Esophagus muscularis mucosa (tissue), 4 donors: ENCODE results near the gene FAT1. TPM values are rescaled to one million over a fixed set of nuclear protein-coding genes. Genes with fewer than 3 reads are reported as not detected.

ENCODE experiments used
- DNase-seq: peaks from one replicate; pipeline ENCODE4 v3.0.0-alpha.2; 2017; ENCODE audit errors: extremely low spot score
- H3K27ac ChIP-seq, 4 donors: fragments of 200-600 bp; sonication (generic); replicated peaks in 1 of 4; 1 replicate in 3 of 4; 2 replicates in 1 of 4; pipeline ENCODE4 v1.5.1; 2016 to 2019; ENCODE audit warnings: mild to moderate bottlenecking in 1 of 4
- H3K27me3 ChIP-seq, 4 donors: fragments of 200-600 bp; sonication (generic); one replicate each; pipeline versions ENCODE4 v1.5.1 to v1.6.0; 2016 to 2019
- H3K36me3 ChIP-seq, 4 donors: fragments of 200-600 bp; sonication (generic); one replicate each; pipeline ENCODE4 v1.5.1; 2016 to 2019
- H3K4me1 ChIP-seq, 4 donors: fragments of 200-600 bp; sonication (generic); one replicate each; pipeline ENCODE4 v1.5.1; 2016 to 2019
- H3K4me3 ChIP-seq, 4 donors: fragments of 200-600 bp; sonication (generic); 1 replicate in 2 of 4; 2 replicates in 2 of 4; pipeline ENCODE4 v1.5.1; 2016 to 2019; ENCODE audit warnings: mild to moderate bottlenecking in 4 of 4, moderate library complexity in 1 of 4
- H3K9me3 ChIP-seq, 4 donors: fragments of 200-600 bp; sonication (generic); 1 replicate in 3 of 4; 2 replicates in 1 of 4; pipeline ENCODE4 v1.5.1; 2016 to 2019
- EP300 ChIP-seq: sonication (generic); formaldehyde crosslinking; IDR thresholded peaks from one replicate; pipeline ENCODE4 v1.6.1; 2017; ENCODE audit warnings: antibody characterized with exemption
- POLR2A ChIP-seq: fragments of 450-650 bp; IDR thresholded peaks from one replicate; pipeline ENCODE4 v1.6.1; 2017; ENCODE audit warnings: antibody characterized with exemption, moderate library complexity, mild to moderate bottlenecking, low read depth
- POLR2AphosphoS5 ChIP-seq, 2 donors: sonication (generic); formaldehyde crosslinking; IDR thresholded peaks; one replicate each; pipeline ENCODE4 v1.6.1; 2017; ENCODE audit warnings: antibody characterized with exemption in 2 of 2
- WGBS: methylation state at CpG from one replicate; pipeline ENCODE4 v1.1.5; 2018; 5-methylcytosine and 5-hydroxymethylcytosine counted together
- intact Hi-C: fragments of 100-400 bp; cut with DNase I; formaldehyde crosslinking; loops from one replicate; pipeline ENCODE4 v1.15.1; 2023
- total RNA-seq, 4 donors: library from RNA; depleted of rRNA; stranded (reverse); fragments of >200 nt; gene quantifications; one replicate each; pipeline versions ENCODE4 v1.1.0 to v1.2.1, GENCODE V29; 2016
- TF ChIP-seq, protein P1 (sequence below), 3 experiments: fragments of 200-600 bp in 2 of 3; fragments of 450-650 bp in 1 of 3; sonication (generic) in 2 of 3; IDR thresholded peaks; one replicate each; pipeline ENCODE4 v1.5.1; 2017 to 2019; ENCODE audit warnings: antibody characterized with exemption in 3 of 3, mild to moderate bottlenecking in 2 of 3, moderate library complexity in 1 of 3

FAT1 gene
- total RNA-seq, 4 donors from 2014 or later: 145 to 244 (median 200) TPM

DNA sequence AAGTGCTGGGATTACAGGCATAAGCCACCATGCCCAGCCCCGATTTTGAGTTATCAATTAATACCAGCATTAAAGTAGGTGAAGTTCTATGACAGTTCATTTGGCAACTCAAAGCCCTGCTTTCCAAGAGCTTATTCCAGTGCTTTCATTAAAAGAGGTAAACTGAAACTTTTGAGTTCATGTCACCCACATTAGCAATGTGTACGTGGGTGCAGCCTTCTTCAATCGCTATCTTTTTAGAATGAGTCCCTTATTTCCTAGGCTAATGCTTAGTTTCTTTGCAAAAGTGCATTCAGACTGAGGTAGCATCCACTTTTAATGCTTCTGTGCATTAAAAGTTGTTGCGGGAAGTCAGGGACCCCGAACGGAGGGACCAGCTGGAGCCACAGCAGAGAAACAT, 142.2 kb downstream of the FAT1 start:
- no peak for DNase-seq
- Histone ChIP-seq H3K27ac (no peak overlapping the region), H3K4me1 (no peaks in the 10 kb centered on the region), H3K27me3 (no peaks in the 10 kb centered on the region), H3K4me3 (no peak overlapping the region), H3K9me3 (no peaks in the 10 kb centered on the region), H3K36me3 (peaks cover 0 to 15% (median 7%) of the 10 kb centered on the region in 4 donors)
- intact Hi-C loops: no loop called here
- 96% methylated on average over 6 of the region's 6 CpGs for WGBS
- TF ChIP-seq EP300 (no peak), POLR2AphosphoS5 (IDR thresholded peaks at IDR 0.05) (no peak), POLR2A (no peak)
- TF ChIP-seq, protein P1, sequence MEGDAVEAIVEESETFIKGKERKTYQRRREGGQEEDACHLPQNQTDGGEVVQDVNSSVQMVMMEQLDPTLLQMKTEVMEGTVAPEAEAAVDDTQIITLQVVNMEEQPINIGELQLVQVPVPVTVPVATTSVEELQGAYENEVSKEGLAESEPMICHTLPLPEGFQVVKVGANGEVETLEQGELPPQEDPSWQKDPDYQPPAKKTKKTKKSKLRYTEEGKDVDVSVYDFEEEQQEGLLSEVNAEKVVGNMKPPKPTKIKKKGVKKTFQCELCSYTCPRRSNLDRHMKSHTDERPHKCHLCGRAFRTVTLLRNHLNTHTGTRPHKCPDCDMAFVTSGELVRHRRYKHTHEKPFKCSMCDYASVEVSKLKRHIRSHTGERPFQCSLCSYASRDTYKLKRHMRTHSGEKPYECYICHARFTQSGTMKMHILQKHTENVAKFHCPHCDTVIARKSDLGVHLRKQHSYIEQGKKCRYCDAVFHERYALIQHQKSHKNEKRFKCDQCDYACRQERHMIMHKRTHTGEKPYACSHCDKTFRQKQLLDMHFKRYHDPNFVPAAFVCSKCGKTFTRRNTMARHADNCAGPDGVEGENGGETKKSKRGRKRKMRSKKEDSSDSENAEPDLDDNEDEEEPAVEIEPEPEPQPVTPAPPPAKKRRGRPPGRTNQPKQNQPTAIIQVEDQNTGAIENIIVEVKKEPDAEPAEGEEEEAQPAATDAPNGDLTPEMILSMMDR (IDR thresholded peaks at IDR 0.05): no peak

DNA sequence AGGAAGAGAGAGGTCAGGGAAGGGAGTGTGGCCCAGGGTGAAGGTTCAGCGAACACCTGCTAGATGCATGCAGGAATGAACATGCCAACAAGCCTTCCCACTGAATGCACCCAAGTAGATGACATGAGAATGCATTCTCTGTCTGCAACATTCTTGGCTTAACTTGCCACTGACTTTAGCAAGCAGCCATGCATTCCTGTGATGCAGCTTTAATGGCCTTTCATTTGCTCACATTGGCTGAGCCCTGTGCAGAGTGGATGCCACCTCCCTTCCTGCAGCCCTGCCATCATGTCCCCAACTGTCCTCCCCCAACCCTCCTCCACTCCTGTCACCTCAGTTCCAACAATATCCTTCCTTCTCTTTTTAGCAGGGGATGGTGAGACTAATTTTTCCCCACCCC, 143.0 kb downstream of the FAT1 start:
- H3K27me3 ChIP-seq: no peaks in the 10 kb centered on the region
- H3K36me3 ChIP-seq: peaks cover 0 to 15% (median 7%) of the 10 kb centered on the region in 4 donors
- intact Hi-C loops: no loop called here
- TF ChIP-seq POLR2AphosphoS5 (IDR thresholded peaks at IDR 0.05) (no peak), EP300 (no peak), POLR2A (no peak)
- TF ChIP-seq, protein P1 (IDR thresholded peaks at IDR 0.05): no peak
- no peak overlapping the region for H3K4me3 ChIP-seq
- H3K9me3 ChIP-seq: no peaks in the 10 kb centered on the region
- H3K27ac ChIP-seq: no peak overlapping the region
- WGBS: 83% methylated on average over 1 of the region's 1 CpG
- H3K4me1 ChIP-seq: no peaks in the 10 kb centered on the region
- no peak for DNase-seq

DNA sequence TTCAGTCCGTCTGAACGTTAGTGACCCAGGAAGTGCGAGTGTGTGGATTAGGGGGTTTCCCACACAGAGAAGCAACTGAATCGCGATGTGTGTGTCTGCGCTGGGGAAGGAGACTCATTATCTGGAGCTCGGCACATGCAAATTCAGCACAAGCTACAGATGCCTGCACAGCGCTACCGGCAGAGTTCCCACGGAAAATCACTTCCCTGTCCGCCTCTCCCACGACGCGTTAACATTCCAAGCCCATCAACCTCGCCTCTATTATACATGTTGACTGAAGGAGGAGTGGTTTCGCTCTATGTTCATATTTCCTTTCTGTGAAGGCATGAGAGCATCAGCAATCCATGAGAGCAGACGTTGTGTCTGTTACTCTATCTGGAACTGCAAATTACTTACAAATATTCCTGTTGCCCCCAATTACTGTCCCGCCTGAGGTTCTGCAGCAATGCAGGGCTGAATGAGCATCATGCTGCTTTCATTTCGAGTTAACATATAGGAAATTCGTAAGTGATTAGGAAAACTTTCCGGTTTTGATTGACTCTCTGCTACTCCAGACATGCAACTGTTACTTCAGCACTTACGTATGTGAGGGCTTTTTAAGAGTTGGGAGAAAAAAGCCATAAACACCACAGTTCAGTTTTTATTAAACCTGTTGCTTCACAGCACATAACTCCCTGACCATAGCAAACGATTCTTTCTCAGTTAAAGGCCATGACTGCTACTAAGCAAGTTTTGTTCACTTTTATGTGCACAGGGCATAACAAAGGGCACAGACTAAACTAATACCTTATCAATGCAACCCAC, 153.3 kb downstream of the FAT1 start:
- H3K9me3 ChIP-seq: no peaks in the 10 kb centered on the region
- WGBS: 32% methylated on average over 18 of the region's 23 CpGs
- intact Hi-C loops: no loop called here
- no peak for DNase-seq
- peaks cover 0 to 4% (median 0%) of the 10 kb centered on the region in 4 donors for H3K27me3 ChIP-seq
- no peak overlapping the region for H3K27ac ChIP-seq
- H3K36me3 ChIP-seq: no peaks in the 10 kb centered on the region
- H3K4me3 ChIP-seq: peak overlapping the region; percentile 26 to 40 (median 32)
- TF ChIP-seq EP300: no peak
- no peak for TF ChIP-seq POLR2AphosphoS5 (IDR thresholded peaks at IDR 0.05)
- no peak for TF ChIP-seq POLR2A
- TF ChIP-seq, protein P1 (IDR thresholded peaks at IDR 0.05): no peak
- H3K4me1 ChIP-seq: peaks cover 0 to 12% (median 6%) of the 10 kb centered on the region in 4 donors

DNA sequence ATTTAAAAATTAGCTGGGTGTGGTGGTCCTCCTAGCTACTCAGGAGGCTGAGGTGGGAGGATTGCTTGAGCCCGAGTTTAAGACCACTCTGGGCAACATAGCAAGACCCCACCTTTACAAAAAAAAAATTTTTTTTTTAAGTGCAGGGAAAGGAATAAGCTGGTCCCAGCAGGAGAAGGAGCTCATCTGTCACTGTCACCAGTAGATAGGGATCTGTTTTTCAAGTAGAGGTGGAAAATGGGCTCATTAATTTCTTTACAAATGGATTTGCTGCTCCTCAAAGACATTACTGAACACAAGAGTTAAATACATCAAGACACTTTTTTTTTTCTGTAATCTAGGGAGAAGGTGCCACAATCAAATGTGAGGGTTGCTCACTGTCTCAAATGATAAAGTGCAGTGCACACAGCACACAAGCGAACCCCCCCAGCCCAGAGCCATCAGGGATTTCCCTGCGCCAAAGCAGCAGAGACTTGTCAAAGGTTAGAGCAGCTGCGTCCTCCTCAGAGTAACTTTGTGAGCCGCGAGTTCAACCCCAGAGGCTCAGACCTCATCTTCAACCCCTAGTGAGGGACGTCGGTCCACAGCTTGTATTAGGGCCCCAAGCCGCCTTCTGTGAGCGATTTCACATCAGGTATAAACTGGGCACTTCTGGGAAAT, 154.0 kb downstream of the FAT1 start:
- H3K36me3 ChIP-seq: no peaks in the 10 kb centered on the region
- H3K9me3 ChIP-seq: no peaks in the 10 kb centered on the region
- WGBS: 38% methylated on average over 8 of the region's 10 CpGs
- TF ChIP-seq POLR2A (no peak), POLR2AphosphoS5 (IDR thresholded peaks at IDR 0.05) (no peak), EP300 (no peak)
- TF ChIP-seq, protein P1 (IDR thresholded peaks at IDR 0.05): no peak
- intact Hi-C loops: no loop called here
- H3K27me3 ChIP-seq: peaks cover 0 to 9% (median 0%) of the 10 kb centered on the region in 4 donors
- peak overlapping the region; percentile 26 to 40 (median 32) for H3K4me3 ChIP-seq
- peaks cover 0 to 12% (median 6%) of the 10 kb centered on the region in 4 donors for H3K4me1 ChIP-seq
- DNase-seq: no peak
- no peak overlapping the region for H3K27ac ChIP-seq
